ENCODE measurements around the gene TLX1. TPM values are rescaled to one million over a fixed set of nuclear protein-coding genes. Genes with fewer than 3 reads are reported as not detected.

TLX1 gene
- total RNA-seq, 3 donors from 2014 or later: 0.93 to 1.0 TPM; not detected in 1

DNA sequence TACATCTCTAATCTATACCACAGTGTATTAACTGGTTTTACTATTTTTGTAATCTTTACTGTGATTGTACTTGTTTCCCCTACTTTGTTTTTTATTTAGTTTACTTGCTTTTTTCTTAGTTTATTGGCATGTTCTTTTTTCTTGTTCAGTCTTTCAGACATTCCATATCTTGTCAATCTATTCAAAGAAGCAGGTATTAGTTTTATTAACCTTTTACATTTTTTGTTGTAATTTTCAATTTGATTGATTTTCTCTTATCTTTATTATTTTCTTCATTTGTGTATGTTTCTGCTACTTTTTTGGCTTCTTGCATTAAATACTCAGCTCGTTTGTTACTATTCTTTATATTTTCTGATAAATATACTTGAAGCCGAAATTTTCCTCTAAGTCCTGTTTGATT is 41.6 kb downstream of the TLX1 start:
- no peaks in the 10 kb centered on the region for H3K4me1 ChIP-seq (ENCODE audit: low read depth)
- no peak overlapping the region for H3K4me3 ChIP-seq
- no peaks in the 10 kb centered on the region for H3K36me3 ChIP-seq (ENCODE audit: low read depth)
- intact Hi-C loops (cut with DNase I, micrococcal nuclease): no loop called here
- DNase-seq (no peak), ATAC-seq (no peak)
- peaks cover 3% of the 10 kb centered on the region for H3K9me3 ChIP-seq
- TF ChIP-seq, protein P1, sequence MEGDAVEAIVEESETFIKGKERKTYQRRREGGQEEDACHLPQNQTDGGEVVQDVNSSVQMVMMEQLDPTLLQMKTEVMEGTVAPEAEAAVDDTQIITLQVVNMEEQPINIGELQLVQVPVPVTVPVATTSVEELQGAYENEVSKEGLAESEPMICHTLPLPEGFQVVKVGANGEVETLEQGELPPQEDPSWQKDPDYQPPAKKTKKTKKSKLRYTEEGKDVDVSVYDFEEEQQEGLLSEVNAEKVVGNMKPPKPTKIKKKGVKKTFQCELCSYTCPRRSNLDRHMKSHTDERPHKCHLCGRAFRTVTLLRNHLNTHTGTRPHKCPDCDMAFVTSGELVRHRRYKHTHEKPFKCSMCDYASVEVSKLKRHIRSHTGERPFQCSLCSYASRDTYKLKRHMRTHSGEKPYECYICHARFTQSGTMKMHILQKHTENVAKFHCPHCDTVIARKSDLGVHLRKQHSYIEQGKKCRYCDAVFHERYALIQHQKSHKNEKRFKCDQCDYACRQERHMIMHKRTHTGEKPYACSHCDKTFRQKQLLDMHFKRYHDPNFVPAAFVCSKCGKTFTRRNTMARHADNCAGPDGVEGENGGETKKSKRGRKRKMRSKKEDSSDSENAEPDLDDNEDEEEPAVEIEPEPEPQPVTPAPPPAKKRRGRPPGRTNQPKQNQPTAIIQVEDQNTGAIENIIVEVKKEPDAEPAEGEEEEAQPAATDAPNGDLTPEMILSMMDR (IDR thresholded peaks at IDR 0.05): no peak

DNA sequence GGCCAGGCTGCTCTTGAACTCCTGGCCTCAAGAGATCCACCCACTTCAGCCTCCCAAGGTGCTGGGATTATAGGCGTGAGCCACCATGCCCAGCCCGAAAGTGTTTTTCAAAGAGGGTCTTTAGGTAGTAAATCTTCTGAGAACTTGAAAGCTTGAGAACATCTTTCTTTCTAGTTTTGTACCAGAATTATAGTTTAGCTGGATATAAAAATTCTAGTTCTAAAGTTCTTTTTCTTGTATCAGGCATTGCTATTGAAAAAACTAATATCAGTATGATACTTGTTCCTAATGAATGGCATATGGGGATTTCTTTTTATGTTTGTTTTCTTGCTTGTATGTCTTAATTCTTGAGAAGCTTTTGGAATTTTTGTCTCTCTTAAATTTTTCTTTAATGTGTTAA is 43.2 kb downstream of the TLX1 start:
- H3K9me3 ChIP-seq: peaks cover 3% of the 10 kb centered on the region
- DNase-seq: no peak
- TF ChIP-seq, protein P1 (IDR thresholded peaks at IDR 0.05): no peak
- ATAC-seq: no peak
- H3K4me1 ChIP-seq (ENCODE audit: low read depth): no peaks in the 10 kb centered on the region
- no peaks in the 10 kb centered on the region for H3K36me3 ChIP-seq (ENCODE audit: low read depth)
- intact Hi-C loops (cut with DNase I, micrococcal nuclease): no loop called here
- H3K4me3 ChIP-seq: no peak overlapping the region

DNA sequence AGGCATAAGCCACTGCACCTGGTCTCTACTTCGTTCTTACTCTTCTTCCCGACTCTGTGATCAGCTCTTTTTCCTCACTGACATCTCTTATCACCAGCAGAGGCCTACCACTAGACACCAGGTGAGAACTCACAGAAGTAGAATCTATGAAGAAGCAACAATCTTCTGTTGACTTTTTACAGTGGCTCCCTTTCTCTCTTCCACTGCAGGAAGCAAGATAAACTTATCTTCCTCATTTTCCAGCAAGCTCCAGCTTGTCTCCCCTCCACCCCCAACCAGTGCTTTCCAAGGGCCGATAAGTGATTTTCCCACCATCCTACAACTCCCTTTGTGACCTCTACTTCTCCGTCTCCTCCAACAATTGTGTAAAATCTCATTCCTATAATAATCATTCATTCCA is 45.5 kb downstream of the TLX1 start:
- DNase-seq: no peak
- ATAC-seq: no peak
- TF ChIP-seq, protein P1 (IDR thresholded peaks at IDR 0.05): no peak
- Histone ChIP-seq H3K4me3 (no peak overlapping the region), H3K9me3 (peaks cover 3% of the 10 kb centered on the region), H3K36me3 (ENCODE audit: low read depth) (no peaks in the 10 kb centered on the region), H3K4me1 (ENCODE audit: low read depth) (no peaks in the 10 kb centered on the region)
- intact Hi-C loops (cut with DNase I, micrococcal nuclease): no loop called here

DNA sequence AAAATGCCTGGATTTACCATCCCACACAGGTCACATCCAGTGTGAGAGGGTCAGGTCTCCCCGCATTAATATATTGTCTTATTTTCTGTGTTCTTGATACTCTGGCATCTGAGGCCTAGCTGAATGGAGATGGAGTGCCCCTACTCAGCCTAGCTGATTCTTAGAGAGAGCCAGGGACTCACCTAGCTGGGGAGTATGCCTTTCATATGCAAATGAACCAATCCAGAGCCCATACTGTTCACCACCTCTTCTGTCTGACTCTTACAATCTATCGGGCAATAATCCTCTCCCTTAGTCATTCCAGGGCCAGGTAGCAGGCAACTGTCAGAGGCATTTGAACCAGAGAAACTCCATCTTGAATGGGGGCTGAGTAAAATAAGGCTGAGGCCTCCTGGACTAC is 51.8 kb downstream of the TLX1 start:
- DNase-seq (no peak), ATAC-seq (no peak)
- no peak overlapping the region for H3K4me3 ChIP-seq
- intact Hi-C loops (cut with DNase I, micrococcal nuclease): no loop called here
- no peaks in the 10 kb centered on the region for H3K36me3 ChIP-seq (ENCODE audit: low read depth)
- H3K9me3 ChIP-seq: no peaks in the 10 kb centered on the region
- no peaks in the 10 kb centered on the region for H3K4me1 ChIP-seq (ENCODE audit: low read depth)
- TF ChIP-seq, protein P1 (IDR thresholded peaks at IDR 0.05): no peak

DNA sequence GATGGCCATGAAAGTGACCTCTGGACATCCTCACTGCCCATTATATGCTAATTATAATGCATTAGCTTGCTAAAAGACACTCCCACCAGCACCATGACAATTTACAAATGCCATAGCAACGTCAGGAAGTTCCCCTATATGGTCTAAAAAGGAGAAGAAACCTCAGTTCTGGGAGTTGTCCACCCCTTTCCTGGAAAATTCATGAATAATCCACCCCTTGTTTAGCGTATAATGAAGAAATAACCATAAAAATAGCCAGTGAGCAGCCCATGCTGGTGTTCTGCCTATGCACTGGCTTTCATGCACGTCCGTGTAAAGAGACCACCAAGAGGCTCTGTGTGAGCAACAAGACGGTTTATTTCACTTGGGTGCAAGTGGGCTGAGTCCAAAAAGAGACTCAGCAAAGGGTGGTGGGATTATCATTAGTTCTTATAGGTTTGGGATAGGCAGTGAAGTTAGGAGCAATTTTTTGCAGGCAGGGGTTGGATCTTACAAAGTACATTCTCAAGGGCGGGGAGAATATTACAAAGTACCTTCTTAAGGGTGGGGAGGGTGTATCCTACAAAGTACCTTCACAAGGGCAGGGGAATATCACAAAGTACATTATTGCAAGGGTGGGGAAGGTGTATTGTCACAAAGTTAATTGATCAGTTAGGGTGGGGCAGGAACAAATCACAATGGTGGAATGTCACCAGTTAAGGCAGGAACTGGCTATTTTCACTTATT is 52.5 kb downstream of the TLX1 start:
- TF ChIP-seq, protein P1 (IDR thresholded peaks at IDR 0.05): no peak
- Histone ChIP-seq H3K36me3 (ENCODE audit: low read depth) (no peaks in the 10 kb centered on the region), H3K4me1 (ENCODE audit: low read depth) (no peaks in the 10 kb centered on the region), H3K4me3 (no peak overlapping the region), H3K9me3 (no peaks in the 10 kb centered on the region)
- DNase-seq (no peak), ATAC-seq (no peak)
- intact Hi-C loops (cut with DNase I, micrococcal nuclease): no loop called here

Other genes with a start within 250 kb of the TLX1 start
- 10 to 100 TPM; 23.0 to 31.1 (median 27.5) TPM for gene SLF2, start 218.3 kb upstream of the TLX1 start, total RNA-seq
- 100 to 1,000 TPM in 1 of 3 donors, 10 to 100 TPM in 2; 68.5 to 176 (median 91.9) TPM for gene SEMA4G, start 161.8 kb upstream of the TLX1 start, total RNA-seq
- gene MRPL43, start 143.8 kb upstream of the TLX1 start, total RNA-seq: 10 to 100 TPM; 61.3 to 82.3 (median 71.4) TPM
- 1 to 10 TPM; 6.0 to 7.8 (median 7.0) TPM for gene TWNK, start 143.8 kb upstream of the TLX1 start, total RNA-seq
- 10 to 100 TPM; 26.0 to 82.1 (median 31.5) TPM for gene LZTS2, start 131.5 kb upstream of the TLX1 start, total RNA-seq
- gene PDZD7, start 100.2 kb upstream of the TLX1 start, total RNA-seq: under 1 TPM in 2 of 3 donors, not detected in 1; 0.28 to 0.43 TPM
- 10 to 100 TPM in 2 of 3 donors, 1 to 10 TPM in 1; 8.7 to 28.7 (median 28.0) TPM for gene SFXN3, start 100.1 kb upstream of the TLX1 start, total RNA-seq
- gene KAZALD1, start 69.3 kb upstream of the TLX1 start, total RNA-seq: 10 to 100 TPM in 2 of 3 donors, 1 to 10 TPM in 1; 8.5 to 20.0 (median 16.7) TPM
- gene LBX1, start 98.2 kb downstream of the TLX1 start, total RNA-seq: not detected
- 10 to 100 TPM; 12.4 to 19.5 (median 16.0) TPM for gene BTRC, start 222.9 kb downstream of the TLX1 start, total RNA-seq

Measured in mucosa of descending colon (tissue), 3 donors.